PC-3 (cell line): ENCODE results near the gene ZC3HAV1L. TPM values are rescaled to one million over a fixed set of nuclear protein-coding genes. Genes with fewer than 3 reads are reported as not detected.
"Not testable (repeated sequence)": the region's sequence is repeated elsewhere in the genome, so short reads cannot be mapped to it uniquely, and the experiment has no call there.

Experiments used
- ATAC-seq: fragments of 200-7000 bp; cut with Tn5 transposase; 2 replicates; pipeline ENCODE4 v1.9.1; 2020; ENCODE audit warnings: mild to moderate bottlenecking, moderate library complexity
- BruUV-seq: library from RNA; stranded (reverse); fragments of 400-500 nt; replicated peaks from 2 replicates; lab custom pipeline; 2021; lab: Mats Ljungman, UMichigan
- CTCF ChIA-PET: fragments of 300-600 bp; sonication (Branson Sonifier 250); formaldehyde crosslinking; loops from one replicate; lab custom pipeline; 2022; ENCODE audit warnings: antibody characterized with exemption; lab: Charles Lee
- POLR2A ChIA-PET: fragments of 300-600 bp; sonication (Branson Sonifier 250); formaldehyde crosslinking; loops from one replicate; lab custom pipeline; 2022; ENCODE audit warnings: antibody characterized with exemption; ENCODE audit not compliant: unreplicated experiment; lab: Charles Lee
- DNase-seq: peaks from one replicate; pipeline ENCODE4 v3.0.0-alpha.2; 2015
- H2AFZ ChIP-seq: fragments of 300-600 bp; sonication (generic); 2 replicates; pipeline ENCODE4 v1.6.0; 2016; ENCODE audit warnings: antibody characterized with exemption, low read length
- H3F3A ChIP-seq: fragments of 300-600 bp; sonication (generic); one replicate; pipeline ENCODE4 v1.6.0; 2017; ENCODE audit warnings: antibody characterized with exemption, low read length, control low read depth, mild to moderate bottlenecking; ENCODE audit not compliant: unreplicated experiment
- H3K27ac ChIP-seq: fragments of 300-600 bp; sonication (generic); 2 replicates; pipeline ENCODE4 v1.5.1; 2016; ENCODE audit warnings: mild to moderate bottlenecking, low read length
- H3K27me3 ChIP-seq: fragments of 300-600 bp; sonication (generic); 2 replicates; pipeline ENCODE4 v1.6.1; 2016; ENCODE audit warnings: low read length, mixed read lengths
- H3K36me3 ChIP-seq: fragments of 300-600 bp; sonication (generic); 2 replicates; pipeline ENCODE4 v1.6.1; 2016; ENCODE audit warnings: low read depth, mixed run types, low read length, mixed read lengths
- H3K4me1 ChIP-seq: fragments of 300-600 bp; sonication (generic); 2 replicates; pipeline ENCODE4 v1.5.1; 2016; ENCODE audit warnings: low read length; ENCODE audit not compliant: insufficient read depth
- H3K4me2 ChIP-seq: fragments of 300-600 bp; sonication (generic); 2 replicates; pipeline ENCODE4 v1.6.0; 2016; ENCODE audit warnings: low read length
- H3K4me3 ChIP-seq: fragments of 300-600 bp; sonication (generic); 2 replicates; pipeline ENCODE4 v1.5.1; 2016; ENCODE audit warnings: mild to moderate bottlenecking, low read length, mixed read lengths
- H3K79me2 ChIP-seq: fragments of 300-600 bp; sonication (generic); 2 replicates; pipeline ENCODE4 v1.6.1; 2017; ENCODE audit warnings: low read length, mixed read lengths
- H3K9ac ChIP-seq: fragments of 300-600 bp; sonication (generic); 2 replicates; pipeline ENCODE4 v1.6.0; 2016; ENCODE audit warnings: mild to moderate bottlenecking, low read length
- H3K9me2 ChIP-seq: fragments of 300-600 bp; sonication (generic); replicated peaks from 2 replicates; pipeline ENCODE4 v1.6.1; 2016; ENCODE audit warnings: mixed run types, low read length, mixed read lengths
- H3K9me3 ChIP-seq: fragments of 300-600 bp; sonication (generic); 2 replicates; pipeline ENCODE4 v1.6.1; 2016; ENCODE audit warnings: low read length, mixed read lengths
- H4K20me1 ChIP-seq: fragments of 300-600 bp; sonication (generic); 2 replicates; pipeline ENCODE4 v1.6.1; 2016; ENCODE audit warnings: low read length, mixed read lengths
- CTCF ChIP-seq: fragments of 300-600 bp; sonication (generic); conservative IDR thresholded peaks from 2 replicates; pipeline ENCODE4 v1.5.1; 2017; ENCODE audit warnings: antibody characterized with exemption, low read depth, mild to moderate bottlenecking, low read length
- EZH2 ChIP-seq: fragments of 300-600 bp; sonication (generic); IDR thresholded peaks from one replicate; pipeline ENCODE4 v1.6.1; 2017; ENCODE audit warnings: antibody characterized with exemption, mild to moderate bottlenecking, low read length; ENCODE audit not compliant: unreplicated experiment
- EZH2phosphoT487 ChIP-seq: fragments of 300-600 bp; sonication (generic); IDR thresholded peaks from 2 replicates; pipeline ENCODE4 v1.6.1; 2018; ENCODE audit warnings: mild to moderate bottlenecking, antibody characterized with exemption, low read length, borderline replicate concordance
- intact Hi-C: fragments of 100-400 bp; cut with micrococcal nuclease; formaldehyde crosslinking; loops from 2 replicates; pipeline ENCODE4 v1.9.0; 2023
- total RNA-seq: library from RNA; depleted of rRNA; stranded (reverse); fragments of >200 nt; gene quantifications from 2 replicates; pipeline ENCODE4 v1.2.3, GENCODE V29; 2014

ZC3HAV1L gene
- total RNA-seq, 1 experiment from 2014 or later, result 8.2 TPM

- H3K27ac ChIP-seq, result no peak overlapping the region
- no peaks in the 10 kb centered on the region for H3K79me2 ChIP-seq
- DNase-seq (no peak), ATAC-seq (no peak)
- no peaks in the 10 kb centered on the region for H4K20me1 ChIP-seq
- H3F3A ChIP-seq, result no peaks in the 10 kb centered on the region
- no peak overlapping the region for H3K9ac ChIP-seq
- no peak overlapping the region for H3K4me3 ChIP-seq
- no peak overlapping the region for H2AFZ ChIP-seq
- H3K9me3 ChIP-seq, result no peaks in the 10 kb centered on the region
- POLR2A ChIA-PET, result no interaction called here
- no peak overlapping the region for H3K4me2 ChIP-seq
- TF ChIP-seq EZH2phosphoT487 (no peak), CTCF (no peak), EZH2 (no peak)
- no peaks in the 10 kb centered on the region for H3K9me2 ChIP-seq
- H3K4me1 ChIP-seq, result peaks cover 3% of the 10 kb centered on the region; the same call in 1 of the 2 replicates
- intact Hi-C loops, result no loop called here
- H3K36me3 ChIP-seq, result peaks cover 25% of the 10 kb centered on the region
- no peaks in the 10 kb centered on the region for H3K27me3 ChIP-seq
- CTCF ChIA-PET, result no interaction called here
- BruUV-seq, result no TSS peak
Observed at GRCh38 chr7:139078911-139079310, 43.1 kb upstream of the ZC3HAV1L start.

- no peak overlapping the region for H3K27ac ChIP-seq
- no peaks in the 10 kb centered on the region for H3K27me3 ChIP-seq
- H3K79me2 ChIP-seq, result no peaks in the 10 kb centered on the region
- no peak overlapping the region for H3K4me2 ChIP-seq
- H3K9ac ChIP-seq, result no peak overlapping the region
- peak; percentile 34 for ATAC-seq
- H3K9me3 ChIP-seq, result no peaks in the 10 kb centered on the region
- TF ChIP-seq EZH2phosphoT487 (no peak), EZH2 (no peak), CTCF (no peak)
- H2AFZ ChIP-seq, result no peak overlapping the region
- DNase-seq, result peak; percentile 10
- intact Hi-C loops, result no loop called here
- no peak overlapping the region for H3K4me3 ChIP-seq
- no peaks in the 10 kb centered on the region for H4K20me1 ChIP-seq
- POLR2A ChIA-PET, result no interaction called here
- H3K9me2 ChIP-seq, result no peaks in the 10 kb centered on the region
- peaks cover 3% of the 10 kb centered on the region; the same call in 1 of the 2 replicates for H3K4me1 ChIP-seq
- BruUV-seq, result no TSS peak
- H3F3A ChIP-seq, result no peaks in the 10 kb centered on the region
- peaks cover 28% of the 10 kb centered on the region for H3K36me3 ChIP-seq
- CTCF ChIA-PET, result no interaction called here
Observed at GRCh38 chr7:139078399-139078798, 42.6 kb upstream of the ZC3HAV1L start.

- H3K9me2 ChIP-seq, H3K27me3 ChIP-seq, BruUV-seq, POLR2A ChIA-PET, H3K9me3 ChIP-seq, H3K4me1 ChIP-seq, H3K79me2 ChIP-seq, DNase-seq, H3K27ac ChIP-seq, H2AFZ ChIP-seq, H4K20me1 ChIP-seq, CTCF ChIA-PET, H3K9ac ChIP-seq, ATAC-seq, H3K4me2 ChIP-seq, intact Hi-C loops, H3K4me3 ChIP-seq, H3F3A ChIP-seq: not testable (repeated sequence)
- H3K36me3 ChIP-seq, result peaks cover 24% of the 10 kb centered on the region
Observed at GRCh38 chr7:139077706-139078105, 41.9 kb upstream of the ZC3HAV1L start.
